NCI-H2227 (cell line): ENCODE measurements around the gene MUC20.
"Not testable (repeated sequence)": the region's sequence is repeated elsewhere in the genome, so short reads cannot be mapped to it uniquely, and the experiment has no call there.

ENCODE experiments used
- DNase-seq: peaks from one replicate; lab custom pipeline; 2025; ENCODE audit not compliant: unreplicated experiment; lab: John Stamatoyannopoulos, UW

Gene MUC20

DNA sequence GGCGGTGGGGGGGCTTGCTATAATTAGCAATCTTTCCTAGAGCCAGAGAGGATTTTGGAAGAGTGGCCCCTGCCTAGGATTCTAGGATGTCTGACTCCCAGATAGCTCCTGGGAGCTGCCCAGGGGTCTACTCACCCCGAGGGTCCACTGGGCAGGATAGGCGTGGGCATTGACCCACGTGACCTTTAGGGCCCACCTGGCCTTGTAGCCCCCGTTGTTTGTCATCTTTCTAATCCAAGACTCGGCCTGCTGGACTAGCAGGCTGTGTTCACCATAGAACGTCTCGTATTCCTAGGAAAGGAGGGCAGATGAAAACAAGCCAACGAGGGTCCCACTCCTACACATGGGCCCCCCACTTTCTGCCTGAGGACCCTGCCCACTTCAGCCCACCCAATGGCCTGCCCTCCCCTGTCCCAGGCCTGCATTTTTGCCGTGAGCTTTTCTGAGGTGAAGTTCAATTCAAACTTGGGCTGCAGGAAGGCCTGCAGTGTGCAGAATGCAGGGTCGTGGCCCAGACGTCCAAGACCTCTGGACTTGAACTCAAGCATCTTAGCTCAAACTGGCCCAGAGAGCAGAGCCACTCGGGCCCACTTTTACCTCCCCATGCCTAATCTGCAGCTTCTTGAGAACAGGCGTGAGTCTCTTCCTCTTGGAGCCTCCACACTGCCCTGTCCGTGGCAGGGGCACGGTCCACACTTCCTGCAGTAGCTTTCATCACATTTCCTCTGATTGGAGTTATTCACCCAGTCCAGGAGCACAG lies 49.5 kb downstream of the MUC20 start:
- no peak for DNase-seq

DNA sequence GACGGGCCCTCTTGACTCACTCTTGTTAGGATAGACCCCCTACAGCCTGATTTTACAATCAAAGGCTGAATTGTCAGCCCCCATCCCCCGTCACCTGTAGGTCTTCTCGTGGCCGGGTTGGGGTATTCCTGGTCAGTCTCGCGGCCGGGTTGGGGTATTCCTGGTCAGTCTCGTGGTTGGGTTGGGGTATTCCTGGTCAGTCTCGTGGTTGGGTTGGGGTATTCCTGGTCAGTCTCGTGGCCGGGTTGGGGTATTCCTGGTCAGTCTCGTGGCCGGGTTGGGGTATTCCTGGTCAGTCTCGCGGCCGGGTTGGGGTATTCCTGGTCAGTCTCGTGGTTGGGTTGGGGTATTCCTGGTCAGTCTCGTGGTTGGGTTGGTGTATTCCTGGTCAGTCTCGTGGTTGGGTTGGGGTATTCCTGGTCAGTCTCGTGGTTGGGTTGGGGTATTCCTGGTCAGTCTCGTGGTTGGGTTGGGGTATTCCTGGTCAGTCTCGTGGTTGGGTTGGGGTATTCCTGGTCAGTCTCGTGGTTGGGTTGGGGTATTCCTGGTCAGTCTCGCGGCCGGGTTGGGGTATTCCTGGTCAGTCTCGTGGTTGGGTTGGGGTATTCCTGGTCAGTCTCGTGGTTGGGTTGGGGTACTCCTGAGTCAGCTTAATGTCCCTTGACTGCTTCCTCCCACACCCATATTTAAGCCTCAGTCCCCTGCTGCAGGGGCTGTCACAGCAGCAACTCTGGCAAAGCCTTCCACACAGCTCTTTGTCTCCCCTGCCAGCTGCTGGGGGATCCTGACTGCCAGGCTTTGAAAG lies 50.3 kb downstream of the MUC20 start:
- DNase-seq, result not testable (repeated sequence)

DNA sequence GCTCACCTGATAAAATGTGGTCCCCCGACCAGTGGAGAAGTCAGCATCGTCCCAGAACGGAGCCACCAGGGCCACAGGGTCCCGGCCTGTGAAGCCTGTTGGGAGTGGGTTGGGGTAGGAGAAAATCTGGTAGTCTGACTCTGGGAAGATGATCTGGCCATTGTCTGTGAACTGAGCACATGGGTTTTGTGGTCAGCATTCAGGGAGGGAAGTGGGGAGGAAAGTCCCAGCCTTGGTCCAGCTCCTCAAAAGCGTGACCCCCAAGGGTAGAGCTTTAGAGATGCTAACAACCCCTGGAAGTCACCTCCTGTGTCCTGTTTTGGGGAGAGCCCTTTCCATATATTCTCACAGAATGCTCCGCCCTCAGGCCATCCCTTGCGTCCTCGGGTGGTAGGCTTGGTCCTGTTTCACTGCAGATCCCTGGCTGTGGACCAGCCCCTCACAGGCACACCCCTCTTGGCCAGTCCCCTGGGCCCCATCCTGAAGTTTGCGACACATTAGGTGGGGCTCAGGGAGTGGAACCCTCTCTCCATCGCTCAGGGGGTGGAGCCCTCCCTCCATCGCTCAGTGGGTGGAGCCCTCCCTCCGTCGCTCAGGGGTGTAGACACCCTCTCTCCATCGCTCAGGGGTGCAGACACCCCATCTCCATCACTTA lies 51.0 kb downstream of the MUC20 start:
- no peak for DNase-seq

DNA sequence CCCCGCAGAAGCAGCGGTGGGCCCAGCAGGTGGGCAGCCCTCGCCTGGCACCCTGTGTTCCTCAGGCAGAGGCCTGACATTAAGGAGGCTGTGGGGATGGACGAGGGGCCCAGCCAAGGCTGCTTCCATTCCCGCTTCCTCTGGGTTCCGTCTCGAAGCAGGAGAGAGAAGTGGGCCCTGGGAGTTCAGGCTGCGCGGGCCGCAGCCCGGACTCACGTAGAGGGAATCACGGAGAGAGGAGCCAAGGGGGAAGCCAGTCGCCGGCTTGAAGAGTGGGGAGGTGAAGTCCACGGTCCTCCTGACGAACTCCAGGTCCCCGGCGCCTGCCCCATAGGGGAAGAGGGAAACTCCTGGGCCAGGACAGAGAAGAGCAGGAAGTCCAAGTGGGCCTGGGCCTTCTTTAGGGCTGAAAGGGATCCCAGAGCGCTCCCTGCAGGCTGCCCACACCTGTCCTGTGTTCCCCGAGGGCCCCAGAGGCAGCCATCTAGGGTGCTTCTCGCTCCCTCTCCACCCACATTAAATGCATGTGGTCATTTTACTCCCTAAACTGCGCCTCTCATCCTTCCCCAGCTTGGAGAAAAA lies 53.3 kb downstream of the MUC20 start:
- DNase-seq, result no peak

DNA sequence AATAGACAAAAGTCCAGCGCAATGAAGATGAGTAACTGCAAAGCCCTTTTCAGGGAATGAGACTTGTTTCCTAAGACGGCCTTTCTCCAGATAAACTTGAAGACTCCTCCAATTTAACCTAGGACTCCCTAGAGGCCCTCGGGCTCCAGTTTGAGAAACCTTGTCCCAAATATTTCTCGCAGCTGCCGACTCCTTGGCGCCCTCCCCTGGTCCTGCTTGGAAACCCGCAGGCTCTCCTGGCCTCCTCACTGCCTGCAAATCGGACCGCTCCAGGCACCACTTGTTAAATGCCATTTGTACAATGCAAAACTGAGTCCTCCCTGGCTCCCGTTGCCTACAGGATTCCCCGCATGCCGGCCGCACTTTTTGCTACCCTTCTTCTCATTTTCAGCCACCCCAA lies 54.1 kb downstream of the MUC20 start:
- DNase-seq, result no peak

DNA sequence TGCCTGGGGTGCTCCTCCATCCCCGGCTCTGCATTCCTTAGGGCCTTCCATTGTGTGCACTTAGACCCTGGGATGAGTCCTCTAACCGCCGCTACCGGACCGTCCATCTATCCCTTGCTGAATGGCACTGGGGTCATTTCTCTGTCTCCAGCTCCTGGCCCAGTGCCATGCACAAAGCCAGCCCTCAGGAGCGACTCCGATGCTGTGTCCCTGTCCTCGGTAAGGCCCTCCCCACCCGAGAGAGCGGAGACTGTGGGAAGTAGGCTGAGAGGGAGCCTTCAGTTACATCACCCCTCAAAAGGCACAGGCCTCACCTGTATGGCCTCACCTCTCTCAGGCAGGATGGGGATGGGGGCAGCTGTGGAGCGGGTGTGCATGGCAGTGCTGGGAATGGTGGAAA lies 57.2 kb downstream of the MUC20 start:
- DNase-seq, result no peak

DNA sequence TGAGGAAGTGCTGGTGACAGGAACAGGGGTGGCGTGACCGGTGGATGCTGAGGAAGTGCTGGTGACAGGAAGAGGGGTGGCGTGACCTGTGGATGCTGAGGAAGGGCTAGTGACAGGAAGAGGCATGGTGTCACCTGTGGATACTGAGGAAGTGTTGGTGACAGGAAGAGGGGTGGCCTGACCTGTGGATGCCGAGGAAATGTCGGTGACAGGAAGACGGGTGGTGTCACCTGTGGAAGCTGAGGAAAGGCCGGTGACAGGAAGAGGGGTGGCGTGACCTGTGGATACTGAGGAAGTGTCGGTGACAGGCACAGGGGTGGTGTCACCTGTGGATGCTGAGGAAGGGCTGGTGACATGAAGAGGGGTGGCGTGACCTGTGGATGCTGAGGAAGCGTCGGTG lies 60.5 kb downstream of the MUC20 start:
- not testable (repeated sequence) for DNase-seq
